CD4-positive, alpha-beta T cell (primary cell): Measurements from ENCODE around the gene CDH2. TPM values are rescaled to one million over a fixed set of nuclear protein-coding genes. Genes with fewer than 3 reads are reported as not detected.

Experiments used
- ATAC-seq: fragments of 200-7000 bp; cut with Tn5 transposase; one replicate; pipeline ENCODE4 v1.10.0; 2022; ENCODE audit warnings: mild to moderate bottlenecking; ENCODE audit not compliant: poor library complexity
- CTCF ChIA-PET: fragments of 350-600 bp; sonication (Branson Sonifier 250); formaldehyde crosslinking; loops from one replicate; lab custom pipeline; 2021; ENCODE audit warnings: antibody characterized with exemption, inconsistent platforms; lab: Charles Lee
- POLR2A ChIA-PET: fragments of 350-600 bp; sonication (Branson Sonifier 250); formaldehyde crosslinking; loops from one replicate; lab custom pipeline; 2021; ENCODE audit warnings: antibody characterized with exemption, inconsistent platforms; lab: Charles Lee
- DNase-seq, 14 experiments: peaks; one replicate each; pipeline ENCODE4 v3.0.0-alpha.2; 2013 to 2020; ENCODE audit warnings: mixed read lengths in 2 of 14
- H3K27ac ChIP-seq, 2 donors: one replicate each; pipeline versions ENCODE4 v1.5.1 to v1.7.0; 2013; ENCODE audit warnings: low read length in 2 of 2, low read depth in 1 of 2, mild to moderate bottlenecking in 1 of 2
- H3K27me3 ChIP-seq, 2 experiments: 1 replicate in 1 of 2; 2 replicates in 1 of 2; pipeline versions ENCODE4 v1.6.1 to v1.7.0; 2013; ENCODE audit warnings: low read length in 2 of 2, control low read depth in 1 of 2, mild to moderate bottlenecking in 1 of 2, moderate library complexity in 1 of 2; ENCODE audit not compliant: insufficient read depth in 2 of 2, control insufficient read depth in 1 of 2
- H3K36me3 ChIP-seq: one replicate; pipeline ENCODE4 v1.6.1; 2013; ENCODE audit warnings: low read length, control low read depth; ENCODE audit not compliant: insufficient read depth
- H3K4me1 ChIP-seq: one replicate; pipeline ENCODE4 v1.6.1; 2013; ENCODE audit warnings: low read length, control low read depth; ENCODE audit not compliant: insufficient read depth
- H3K4me3 ChIP-seq: one replicate; pipeline ENCODE4 v1.5.1; 2013; ENCODE audit warnings: mild to moderate bottlenecking, low read length, moderate library complexity
- H3K9me3 ChIP-seq, 2 experiments: 1 replicate in 1 of 2; 2 replicates in 1 of 2; pipeline versions ENCODE4 v1.6.1 to v1.7.0; 2013; ENCODE audit warnings: low read length in 2 of 2, mild to moderate bottlenecking in 2 of 2, control low read depth in 1 of 2, moderate library complexity in 1 of 2; ENCODE audit not compliant: control insufficient read depth in 1 of 2, insufficient read depth in 1 of 2
- H3K27ac Mint-ChIP-seq: one replicate; pipeline ENCODE4 v1.8.0; 2020; ENCODE audit warnings: mixed read lengths
- H3K27me3 Mint-ChIP-seq: one replicate; pipeline ENCODE4 v1.8.0; 2021; ENCODE audit warnings: mixed read lengths
- H3K36me3 Mint-ChIP-seq: one replicate; pipeline ENCODE4 v1.8.0; 2021; ENCODE audit warnings: low read depth, mixed read lengths
- H3K4me1 Mint-ChIP-seq: one replicate; pipeline ENCODE4 v1.8.0; 2021; ENCODE audit warnings: low read depth, mixed read lengths
- H3K4me3 Mint-ChIP-seq: one replicate; pipeline ENCODE4 v1.8.0; 2020; ENCODE audit warnings: mild to moderate bottlenecking, mixed read lengths
- H3K9me3 Mint-ChIP-seq: one replicate; pipeline ENCODE4 v1.8.0; 2020; ENCODE audit warnings: mixed read lengths
- intact Hi-C, 2 experiments: fragments of 100-400 bp; cut with DNase I in 1 of 2; cut with micrococcal nuclease in 1 of 2; formaldehyde crosslinking; loops; one replicate each; pipeline versions ENCODE4 v1.15.1 to v1.9.0; 2023 to 2025; cut with DNase I, micrococcal nuclease
- total RNA-seq, 174 experiments: library from RNA in 2 of 174; stranded (reverse) in 2 of 174; gene quantifications; one replicate each; pipeline ENCODE4 v1.2.3 and lab custom pipeline; 2021 to 2026
- TF ChIP-seq, protein P1 (sequence below): fragments of 200-600 bp; IDR thresholded peaks from one replicate; pipeline ENCODE4 v1.8.0; 2022; ENCODE audit warnings: antibody characterized with exemption, mild to moderate bottlenecking

The CDH2 gene
- total RNA-seq, 2 experiments from 2014 or later, result not detected

DNA sequence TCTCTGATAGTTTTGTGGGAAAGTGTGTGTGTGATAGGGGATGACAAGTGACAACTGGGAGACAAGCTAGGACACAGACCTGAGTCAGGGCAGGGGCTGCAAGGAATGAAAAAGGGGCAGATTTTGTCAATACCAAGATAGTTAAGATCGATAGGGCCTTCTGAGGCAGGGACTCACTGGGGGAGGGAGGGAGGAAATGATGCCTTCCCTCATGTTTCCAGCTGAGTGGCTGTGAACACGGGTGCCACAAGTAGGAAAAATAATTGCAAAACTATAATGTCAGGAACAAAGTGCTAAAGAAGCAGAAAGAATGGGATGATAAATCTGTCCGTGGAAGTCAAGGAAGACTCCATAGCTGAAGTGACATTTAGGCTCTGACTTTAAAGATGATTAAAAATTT is 24.2 kb downstream of the CDH2 start:
- H3K9me3 Mint-ChIP-seq, result no peaks in the 10 kb centered on the region
- H3K27me3 Mint-ChIP-seq, result no peaks in the 10 kb centered on the region
- Histone ChIP-seq H3K9me3 (peaks cover 0 to 9% of the 10 kb centered on the region in 2 experiments), H3K36me3 (no peaks in the 10 kb centered on the region), H3K4me3 (no peak overlapping the region), H3K27ac (no peak overlapping the region), H3K27me3 (no peaks in the 10 kb centered on the region), H3K4me1 (no peaks in the 10 kb centered on the region)
- CTCF ChIA-PET, result no interaction called here
- no peak overlapping the region for H3K4me3 Mint-ChIP-seq
- POLR2A ChIA-PET, result no interaction called here
- no peaks in the 10 kb centered on the region for H3K4me1 Mint-ChIP-seq
- DNase-seq (no peak), ATAC-seq (no peak)
- H3K36me3 Mint-ChIP-seq, result no peaks in the 10 kb centered on the region
- intact Hi-C loops, result no loop called here
- H3K27ac Mint-ChIP-seq, result no peak overlapping the region
- TF ChIP-seq, protein P1, sequence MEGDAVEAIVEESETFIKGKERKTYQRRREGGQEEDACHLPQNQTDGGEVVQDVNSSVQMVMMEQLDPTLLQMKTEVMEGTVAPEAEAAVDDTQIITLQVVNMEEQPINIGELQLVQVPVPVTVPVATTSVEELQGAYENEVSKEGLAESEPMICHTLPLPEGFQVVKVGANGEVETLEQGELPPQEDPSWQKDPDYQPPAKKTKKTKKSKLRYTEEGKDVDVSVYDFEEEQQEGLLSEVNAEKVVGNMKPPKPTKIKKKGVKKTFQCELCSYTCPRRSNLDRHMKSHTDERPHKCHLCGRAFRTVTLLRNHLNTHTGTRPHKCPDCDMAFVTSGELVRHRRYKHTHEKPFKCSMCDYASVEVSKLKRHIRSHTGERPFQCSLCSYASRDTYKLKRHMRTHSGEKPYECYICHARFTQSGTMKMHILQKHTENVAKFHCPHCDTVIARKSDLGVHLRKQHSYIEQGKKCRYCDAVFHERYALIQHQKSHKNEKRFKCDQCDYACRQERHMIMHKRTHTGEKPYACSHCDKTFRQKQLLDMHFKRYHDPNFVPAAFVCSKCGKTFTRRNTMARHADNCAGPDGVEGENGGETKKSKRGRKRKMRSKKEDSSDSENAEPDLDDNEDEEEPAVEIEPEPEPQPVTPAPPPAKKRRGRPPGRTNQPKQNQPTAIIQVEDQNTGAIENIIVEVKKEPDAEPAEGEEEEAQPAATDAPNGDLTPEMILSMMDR, result no peak

DNA sequence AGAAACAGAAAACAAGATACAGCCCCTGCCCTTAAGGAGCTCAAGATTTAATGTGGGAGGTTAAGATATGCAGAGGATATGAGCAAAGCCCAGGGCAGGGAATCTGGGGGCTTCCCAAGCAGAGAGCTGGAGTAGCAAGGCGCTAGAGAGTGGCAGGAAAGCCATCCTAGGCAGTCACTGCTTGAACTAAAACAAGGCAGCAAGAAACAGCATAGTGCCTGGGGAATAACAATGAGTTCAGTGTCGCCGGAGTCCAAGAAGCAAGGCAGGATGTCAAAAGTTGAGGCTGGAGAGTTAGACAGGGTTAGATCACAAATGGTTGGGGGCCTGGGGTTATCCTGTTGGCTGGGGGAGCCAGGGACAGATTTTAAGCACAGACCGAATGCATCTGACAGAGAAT is 24.6 kb downstream of the CDH2 start:
- no peak overlapping the region for H3K27ac Mint-ChIP-seq
- Histone ChIP-seq H3K9me3 (peaks cover 0 to 9% of the 10 kb centered on the region in 2 experiments), H3K4me3 (no peak overlapping the region), H3K4me1 (no peaks in the 10 kb centered on the region), H3K36me3 (no peaks in the 10 kb centered on the region), H3K27ac (no peak overlapping the region), H3K27me3 (no peaks in the 10 kb centered on the region)
- no peaks in the 10 kb centered on the region for H3K9me3 Mint-ChIP-seq
- ATAC-seq (no peak), DNase-seq (no peak)
- no peaks in the 10 kb centered on the region for H3K36me3 Mint-ChIP-seq
- H3K27me3 Mint-ChIP-seq, result no peaks in the 10 kb centered on the region
- H3K4me1 Mint-ChIP-seq, result no peaks in the 10 kb centered on the region
- intact Hi-C loops, result no loop called here
- CTCF ChIA-PET, result no interaction called here
- no peak overlapping the region for H3K4me3 Mint-ChIP-seq
- POLR2A ChIA-PET, result no interaction called here
- TF ChIP-seq, protein P1, result no peak

DNA sequence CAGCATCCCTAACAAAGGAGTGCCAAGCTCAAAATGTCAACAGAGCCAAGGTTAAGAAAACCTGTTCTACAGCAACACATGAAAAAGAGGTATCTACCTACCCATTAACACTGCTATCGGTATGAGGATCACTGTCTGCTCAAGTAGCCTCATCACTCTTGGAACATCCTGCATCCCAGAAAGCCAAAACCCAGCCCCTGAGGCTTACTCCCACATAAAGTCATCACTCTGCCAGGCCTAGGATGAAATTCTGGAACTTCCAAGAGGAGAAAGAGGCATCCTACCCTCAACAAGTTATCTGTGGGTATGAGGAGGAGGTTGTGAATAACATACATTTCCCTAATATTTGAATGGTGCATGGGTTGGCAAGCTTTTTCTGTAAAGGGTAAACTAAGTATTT is 25.5 kb downstream of the CDH2 start:
- Mint-ChIP-seq H3K27ac (no peak overlapping the region), H3K36me3 (no peaks in the 10 kb centered on the region), H3K9me3 (no peaks in the 10 kb centered on the region), H3K27me3 (no peaks in the 10 kb centered on the region), H3K4me3 (no peak overlapping the region), H3K4me1 (no peaks in the 10 kb centered on the region)
- Histone ChIP-seq H3K36me3 (no peaks in the 10 kb centered on the region), H3K4me3 (no peak overlapping the region), H3K9me3 (peaks cover 0 to 9% of the 10 kb centered on the region in 2 experiments), H3K4me1 (no peaks in the 10 kb centered on the region), H3K27ac (no peak overlapping the region), H3K27me3 (no peaks in the 10 kb centered on the region)
- DNase-seq, result no peak
- no peak for ATAC-seq
- POLR2A ChIA-PET, result no interaction called here
- CTCF ChIA-PET, result no interaction called here
- intact Hi-C loops, result no loop called here
- TF ChIP-seq, protein P1, result no peak
